Measurements from ENCODE around the gene RAB31.

DNA sequence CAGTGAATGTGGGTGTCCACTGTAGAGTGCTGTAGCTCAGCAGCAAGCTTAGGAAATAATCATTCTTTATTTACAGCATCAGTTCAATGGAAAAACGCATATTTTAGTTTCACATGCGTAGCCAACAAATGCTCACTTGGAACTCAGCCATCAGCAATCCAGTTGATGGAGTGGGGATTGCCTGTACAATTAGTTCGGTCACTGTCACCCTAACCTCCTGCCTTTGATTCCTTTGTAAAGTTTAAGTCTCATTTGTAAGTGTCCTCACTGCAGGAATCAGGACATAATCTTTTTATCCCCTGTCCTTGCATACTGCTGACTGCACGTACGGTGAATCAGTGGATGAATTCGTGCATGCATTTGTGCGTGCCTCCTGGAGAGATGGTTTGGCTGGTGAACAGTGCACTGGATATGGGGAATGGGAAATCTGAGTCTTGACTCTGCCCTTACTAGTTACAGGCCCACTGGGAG lies 55.9 kb downstream of the RAB31 start:
- TF ChIP-seq CTCF (IDR thresholded peaks at IDR 0.05) (no peak), POLR2A (IDR thresholded peaks at IDR 0.05) (no peak)

Data from lower leg skin (tissue), 3 donors.